Activated naive CD8-positive, alpha-beta T cell treated with anti-CD3 and anti-CD28 coated beads, Interleukin-2, amount 50 U/mL, for 24 hours (primary cell): ENCODE measurements around the gene SSBP3.
"Not testable (repeated sequence)": the region's sequence is repeated elsewhere in the genome, so short reads cannot be mapped to it uniquely, and the experiment has no call there.

Source experiments
- ATAC-seq: fragments of 150-1000 bp; cut with Tn5 transposase; one replicate; pipeline ENCODE4 v1.10.0; 2021
- DNase-seq: peaks from one replicate; pipeline ENCODE4 v3.0.0; 2021
- H3K27ac Mint-ChIP-seq: one replicate; pipeline ENCODE4 v1.8.0; 2021; ENCODE audit warnings: mild to moderate bottlenecking, mixed read lengths
- H3K27me3 Mint-ChIP-seq: one replicate; pipeline ENCODE4 v1.8.0; 2021; ENCODE audit warnings: mixed read lengths
- H3K36me3 Mint-ChIP-seq: one replicate; pipeline ENCODE4 v1.8.0; 2021; ENCODE audit warnings: low read depth, mixed read lengths
- H3K4me1 Mint-ChIP-seq: one replicate; pipeline ENCODE4 v1.8.0; 2021; ENCODE audit warnings: mixed read lengths
- H3K4me3 Mint-ChIP-seq: one replicate; pipeline ENCODE4 v1.8.0; 2021; ENCODE audit warnings: mild to moderate bottlenecking, moderate library complexity, mixed read lengths
- H3K9me3 Mint-ChIP-seq: one replicate; pipeline ENCODE4 v1.8.0; 2021; ENCODE audit warnings: mixed read lengths

Gene SSBP3

GRCh38 chr1:54406339-54407153 is at the start of gene SSBP3:
SSBP3 (minus strand) TSS chr1:54406394.
- Mint-ChIP-seq H3K9me3 (no peaks in the 10 kb centered on the region), H3K36me3 (peaks cover 20% of the 10 kb centered on the region), H3K4me1 (peaks cover 66% of the 10 kb centered on the region), H3K27me3 (no peaks in the 10 kb centered on the region), H3K27ac (peak within 1 kb of the TSS; percentile 78), H3K4me3 (peak within 1 kb of the TSS; percentile 78)
- DNase-seq (peak; percentile 92), ATAC-seq (peak; percentile 83)

GRCh38 chr1:54453509-54453908 is 47.3 kb upstream of the SSBP3 start:
- H3K4me3 Mint-ChIP-seq, result no peak overlapping the region
- peaks cover 2% of the 10 kb centered on the region for H3K4me1 Mint-ChIP-seq
- ATAC-seq (no peak), DNase-seq (no peak)
- no peak overlapping the region for H3K27ac Mint-ChIP-seq
- no peaks in the 10 kb centered on the region for H3K9me3 Mint-ChIP-seq
- peaks cover 1% of the 10 kb centered on the region for H3K27me3 Mint-ChIP-seq
- H3K36me3 Mint-ChIP-seq, result peaks cover 1% of the 10 kb centered on the region

DNA sequence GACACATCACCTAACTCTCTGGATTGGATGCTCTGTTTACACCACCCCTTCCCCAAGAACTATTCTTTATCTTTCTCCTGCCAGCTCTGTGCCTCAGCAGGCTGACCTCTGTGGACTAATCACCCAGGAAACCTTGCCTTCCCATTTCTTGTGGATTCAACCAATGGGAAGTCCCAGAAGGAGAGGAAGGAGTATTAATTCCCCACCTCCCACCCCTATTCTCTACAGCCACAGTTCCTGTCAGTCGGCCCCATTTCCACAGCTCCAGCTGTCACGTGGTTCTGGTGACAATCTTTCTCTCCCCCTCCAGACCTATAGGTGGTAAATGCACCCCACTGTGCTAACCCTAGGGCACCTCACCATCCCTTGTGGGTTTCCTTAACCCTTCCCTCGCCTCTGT is 46.8 kb upstream of the SSBP3 start:
- no peak for DNase-seq
- Mint-ChIP-seq H3K27ac (no peak overlapping the region), H3K4me3 (no peak overlapping the region)

DNA sequence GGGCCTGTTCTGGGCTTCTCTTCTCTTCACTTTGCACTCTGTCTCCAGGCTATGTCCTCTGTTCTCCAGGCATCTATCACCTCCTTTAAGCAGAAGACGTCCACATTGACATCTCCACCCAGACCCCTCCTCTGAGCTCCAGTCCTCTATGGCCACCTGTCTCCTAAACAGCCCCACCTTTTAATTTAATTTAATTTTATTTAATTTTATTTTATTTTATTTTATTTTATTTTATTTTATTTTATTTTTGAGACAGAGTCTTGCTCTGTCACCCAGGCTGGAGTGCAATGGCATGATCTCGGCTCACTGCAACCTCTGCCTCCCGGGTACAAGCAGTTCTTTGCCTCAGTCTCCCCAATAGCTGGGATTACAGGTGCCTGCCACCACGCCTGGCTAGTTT is 43.2 kb upstream of the SSBP3 start:
- H3K4me3 Mint-ChIP-seq, H3K36me3 Mint-ChIP-seq, DNase-seq, ATAC-seq, H3K4me1 Mint-ChIP-seq, H3K9me3 Mint-ChIP-seq, H3K27me3 Mint-ChIP-seq, H3K27ac Mint-ChIP-seq: not testable (repeated sequence)

More for the DNA sequence above, 46.8 kb upstream of the SSBP3 start:
- peaks cover 1% of the 10 kb centered on the region for H3K36me3 Mint-ChIP-seq
- no peaks in the 10 kb centered on the region for H3K4me1 Mint-ChIP-seq
- H3K9me3 Mint-ChIP-seq, result no peaks in the 10 kb centered on the region
- H3K27me3 Mint-ChIP-seq, result peaks cover 1% of the 10 kb centered on the region
- no peak for ATAC-seq

DNA sequence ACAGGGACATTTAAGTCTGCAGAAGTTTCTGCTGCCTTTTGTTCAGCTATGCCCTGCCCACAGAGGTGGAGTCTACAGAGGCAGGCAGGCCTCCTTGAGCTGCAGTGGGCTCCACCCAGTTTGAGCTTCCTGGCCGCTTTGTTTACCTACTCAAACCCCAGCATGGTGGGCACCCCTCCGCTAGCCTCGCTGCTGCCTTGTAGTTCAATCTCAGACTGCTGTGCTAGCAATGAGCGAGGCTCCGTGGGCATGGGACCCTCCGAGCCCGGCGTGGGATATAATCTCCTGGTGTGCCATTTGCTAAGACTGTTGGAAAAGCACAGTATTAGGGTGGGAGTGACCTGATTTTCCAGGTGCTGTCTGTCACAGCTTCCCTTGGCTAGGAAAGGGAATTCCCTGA is 42.6 kb upstream of the SSBP3 start:
- not testable (repeated sequence) for H3K27ac Mint-ChIP-seq, H3K4me3 Mint-ChIP-seq, DNase-seq, H3K4me1 Mint-ChIP-seq, H3K27me3 Mint-ChIP-seq, H3K36me3 Mint-ChIP-seq, ATAC-seq, H3K9me3 Mint-ChIP-seq

DNA sequence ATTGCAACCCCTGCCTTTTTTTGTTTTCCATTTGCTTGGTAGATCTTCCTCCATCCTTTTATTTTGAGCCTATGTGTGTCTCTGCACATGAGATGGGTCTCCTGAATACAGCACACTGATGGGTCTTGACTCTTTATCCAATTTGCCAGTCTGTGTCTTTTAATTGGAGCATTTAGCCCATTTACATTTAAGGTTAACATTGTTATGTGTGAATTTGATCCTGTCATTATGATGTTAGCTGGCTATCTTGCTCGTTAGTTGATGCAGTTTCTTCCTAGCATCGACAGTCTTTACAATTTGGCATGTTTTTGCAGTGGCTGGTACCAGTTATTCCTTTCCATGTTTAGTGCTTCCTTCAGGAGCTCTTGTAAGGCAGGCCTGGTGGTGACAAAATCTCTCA is 40.9 kb upstream of the SSBP3 start:
- H3K9me3 Mint-ChIP-seq, H3K27ac Mint-ChIP-seq, ATAC-seq, H3K4me3 Mint-ChIP-seq, H3K27me3 Mint-ChIP-seq, H3K4me1 Mint-ChIP-seq, DNase-seq, H3K36me3 Mint-ChIP-seq: not testable (repeated sequence)

- H3K4me3 Mint-ChIP-seq, result no peak overlapping the region
- peaks cover 4% of the 10 kb centered on the region for H3K9me3 Mint-ChIP-seq
- H3K4me1 Mint-ChIP-seq, result peaks cover 1% of the 10 kb centered on the region
- H3K36me3 Mint-ChIP-seq, result no peaks in the 10 kb centered on the region
- H3K27me3 Mint-ChIP-seq, result no peaks in the 10 kb centered on the region
- DNase-seq, result no peak
- no peak overlapping the region for H3K27ac Mint-ChIP-seq
- ATAC-seq, result no peak
These were observed 36.0 kb upstream of the SSBP3 start for GRCh38 chr1:54442185-54442584.

GRCh38 chr1:54439550-54440223 is 33.5 kb upstream of the SSBP3 start:
- Mint-ChIP-seq H3K27me3 (no peaks in the 10 kb centered on the region), H3K4me1 (peaks cover 1% of the 10 kb centered on the region), H3K36me3 (no peaks in the 10 kb centered on the region), H3K9me3 (peaks cover 1% of the 10 kb centered on the region), H3K27ac (no peak overlapping the region), H3K4me3 (no peak overlapping the region)
- no peak for DNase-seq
- ATAC-seq, result no peak

DNA sequence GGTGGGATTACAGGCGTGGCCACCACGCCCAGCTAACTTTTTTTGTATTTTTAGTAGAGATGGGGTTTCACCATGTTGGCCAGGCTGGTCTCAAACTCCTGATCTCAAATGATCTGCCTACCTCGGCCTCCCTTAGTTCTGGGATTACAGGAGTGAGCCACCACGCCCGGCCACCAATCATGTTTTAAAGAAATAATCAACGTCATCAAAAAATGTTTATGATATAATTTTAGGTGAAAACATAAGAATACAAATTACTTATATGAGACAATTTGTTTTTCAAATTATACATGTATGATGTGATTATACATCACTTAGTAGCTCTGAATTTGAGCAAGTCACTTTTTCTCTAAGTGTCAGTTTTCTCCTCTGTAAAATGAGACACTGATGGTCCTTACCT is 31.6 kb upstream of the SSBP3 start:
- no peak overlapping the region for H3K27ac Mint-ChIP-seq
- H3K36me3 Mint-ChIP-seq, result no peaks in the 10 kb centered on the region
- no peaks in the 10 kb centered on the region for H3K27me3 Mint-ChIP-seq
- H3K4me3 Mint-ChIP-seq, result no peak overlapping the region
- ATAC-seq, result no peak
- H3K9me3 Mint-ChIP-seq, result no peaks in the 10 kb centered on the region
- DNase-seq, result no peak
- peaks cover 1% of the 10 kb centered on the region for H3K4me1 Mint-ChIP-seq

DNA sequence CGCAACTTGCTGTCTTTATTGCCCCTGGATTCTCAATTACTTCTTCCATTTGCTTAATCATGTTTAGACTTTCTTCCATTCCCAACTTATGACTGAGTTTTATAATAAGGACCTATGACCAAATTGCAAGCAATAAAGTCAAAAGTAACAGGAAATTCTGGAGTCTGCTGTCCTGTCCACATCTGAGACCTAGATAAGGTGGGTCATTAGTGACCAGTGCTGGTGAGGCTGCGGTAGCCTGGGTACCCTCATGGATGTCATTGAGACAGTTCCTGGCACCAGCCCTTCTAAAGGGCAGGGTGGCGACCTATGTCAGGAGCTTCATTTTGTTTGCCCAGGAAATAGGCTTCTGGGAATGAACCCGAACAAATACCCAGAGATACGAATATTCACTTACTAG is 30.6 kb upstream of the SSBP3 start:
- DNase-seq (no peak), ATAC-seq (no peak)
- Mint-ChIP-seq H3K36me3 (no peaks in the 10 kb centered on the region), H3K4me3 (no peak overlapping the region), H3K9me3 (no peaks in the 10 kb centered on the region), H3K27ac (no peak overlapping the region), H3K27me3 (no peaks in the 10 kb centered on the region), H3K4me1 (peaks cover 1% of the 10 kb centered on the region)

DNA sequence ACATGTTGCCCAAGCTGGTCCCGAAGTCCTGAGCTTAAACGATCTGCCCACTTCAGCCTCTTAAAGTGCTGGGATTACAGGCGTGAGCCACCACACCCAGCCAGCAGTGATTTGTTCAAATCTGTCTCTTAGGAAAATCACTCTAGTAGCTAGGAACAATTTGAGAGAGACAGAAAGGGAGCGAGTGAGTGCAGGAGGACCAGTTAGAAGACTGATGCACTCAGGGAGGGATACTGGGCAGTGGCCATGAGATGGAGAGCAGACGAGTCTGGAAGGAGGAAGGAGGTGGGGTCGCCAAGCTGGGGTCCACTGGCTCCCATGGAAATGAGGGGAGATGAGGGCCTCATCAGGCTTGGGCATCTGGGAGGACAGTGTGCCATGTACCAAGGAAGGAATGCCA is 23.6 kb upstream of the SSBP3 start:
- Mint-ChIP-seq H3K9me3 (no peaks in the 10 kb centered on the region), H3K4me1 (no peaks in the 10 kb centered on the region), H3K36me3 (no peaks in the 10 kb centered on the region), H3K27ac (no peak overlapping the region), H3K4me3 (no peak overlapping the region), H3K27me3 (no peaks in the 10 kb centered on the region)
- no peak for ATAC-seq
- no peak for DNase-seq

DNA sequence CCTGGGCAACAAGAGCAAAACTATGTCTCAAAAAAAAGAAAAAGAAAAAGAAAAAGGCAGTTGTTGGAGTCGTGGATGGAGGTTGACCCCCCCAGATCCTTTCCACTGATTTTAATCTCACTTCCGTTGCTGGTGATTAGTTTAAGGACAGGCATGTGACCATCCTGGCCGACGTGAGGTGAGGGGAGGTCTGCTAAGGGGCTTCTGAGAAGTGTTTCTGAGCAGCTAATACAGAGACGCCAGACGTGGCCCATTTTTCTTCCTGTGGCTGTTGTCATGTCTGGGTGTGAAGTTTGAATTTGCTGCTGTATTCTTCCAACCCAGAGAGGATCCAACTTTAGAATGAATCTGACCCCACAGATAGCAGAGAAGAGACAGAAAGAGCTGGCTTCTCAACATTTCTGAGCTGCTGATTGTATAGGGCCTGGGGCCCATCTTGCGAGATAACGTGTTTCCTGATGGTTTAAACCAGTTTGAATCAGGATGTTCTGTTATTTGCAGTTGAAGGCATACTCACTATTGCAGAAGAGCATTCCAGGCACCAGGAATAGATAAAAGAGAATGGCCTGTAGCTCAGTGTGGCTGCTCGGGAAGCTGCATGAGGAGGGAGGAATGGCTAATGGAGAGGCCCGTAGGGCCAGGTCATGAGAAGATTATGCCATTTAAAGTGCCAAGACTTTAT is 22.8 kb upstream of the SSBP3 start:
- H3K9me3 Mint-ChIP-seq, result no peaks in the 10 kb centered on the region
- no peaks in the 10 kb centered on the region for H3K27me3 Mint-ChIP-seq
- H3K27ac Mint-ChIP-seq, result no peak overlapping the region
- H3K36me3 Mint-ChIP-seq, result no peaks in the 10 kb centered on the region
- no peaks in the 10 kb centered on the region for H3K4me1 Mint-ChIP-seq
- DNase-seq (no peak), ATAC-seq (no peak)
- no peak overlapping the region for H3K4me3 Mint-ChIP-seq

DNA sequence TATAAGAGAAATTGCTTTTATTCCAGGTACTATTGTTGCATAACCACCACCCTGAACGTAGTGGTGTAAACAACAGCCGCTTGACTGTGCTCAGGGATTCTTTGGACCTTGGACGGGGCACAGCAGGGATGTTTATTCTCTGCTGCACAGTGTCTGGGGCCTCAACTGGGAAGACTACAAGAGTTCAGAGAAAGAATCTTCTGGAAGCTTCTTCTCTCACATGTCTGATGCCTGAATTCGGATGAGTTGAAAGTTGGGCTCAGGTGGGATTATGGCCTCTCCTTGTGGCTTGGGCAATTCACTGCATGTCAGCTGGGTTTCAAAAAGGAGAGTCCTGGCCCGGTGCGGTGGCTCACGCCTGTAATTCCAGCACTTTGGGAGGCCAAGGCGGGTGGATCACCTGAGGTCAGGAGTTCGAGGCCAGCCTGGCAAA is 19.0 kb upstream of the SSBP3 start:
- Mint-ChIP-seq H3K9me3 (no peaks in the 10 kb centered on the region), H3K4me3 (no peak overlapping the region), H3K27me3 (no peaks in the 10 kb centered on the region), H3K27ac (no peak overlapping the region), H3K36me3 (no peaks in the 10 kb centered on the region), H3K4me1 (no peaks in the 10 kb centered on the region)
- DNase-seq (no peak), ATAC-seq (no peak)

DNA sequence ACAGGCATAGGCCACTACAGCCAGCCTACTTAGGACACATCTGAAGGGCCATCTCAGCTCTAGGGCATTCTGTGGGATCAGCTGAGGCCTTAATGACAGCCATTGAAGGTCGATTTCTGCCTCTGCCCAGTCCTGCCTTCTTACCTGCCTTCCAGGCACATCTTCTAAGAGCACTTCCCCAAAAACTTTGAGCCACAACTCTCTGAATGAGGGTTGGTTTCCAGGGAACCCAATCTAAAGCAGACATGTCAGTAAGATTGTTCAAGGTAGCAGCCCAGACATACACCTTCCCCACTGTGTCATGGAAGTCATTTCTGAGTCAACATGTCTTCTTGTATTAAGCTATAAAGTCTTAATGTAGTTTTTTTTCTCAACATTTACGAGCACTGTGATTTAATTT is 18.2 kb upstream of the SSBP3 start:
- Mint-ChIP-seq H3K9me3 (no peaks in the 10 kb centered on the region), H3K27ac (no peak overlapping the region), H3K4me3 (no peak overlapping the region), H3K36me3 (no peaks in the 10 kb centered on the region), H3K4me1 (no peaks in the 10 kb centered on the region), H3K27me3 (no peaks in the 10 kb centered on the region)
- ATAC-seq, result no peak
- no peak for DNase-seq

- Mint-ChIP-seq H3K27ac (no peak overlapping the region), H3K36me3 (no peaks in the 10 kb centered on the region), H3K27me3 (no peaks in the 10 kb centered on the region), H3K4me3 (no peak overlapping the region), H3K9me3 (no peaks in the 10 kb centered on the region), H3K4me1 (peaks cover 2% of the 10 kb centered on the region)
- DNase-seq (no peak), ATAC-seq (no peak)
These were observed 14.9 kb upstream of the SSBP3 start for GRCh38 chr1:54421101-54421504.
